Hepatocyte (in vitro differentiated cells): ENCODE results near the gene SLC8A1. TPM values are rescaled to one million over a fixed set of nuclear protein-coding genes. Genes with fewer than 3 reads are reported as not detected.

Experiments
- DNase-seq: peaks from one replicate; pipeline ENCODE4 v3.0.0-alpha.2; 2016; ENCODE audit warnings: low spot score
- H2AFZ ChIP-seq: fragments of 200-600 bp; sonication (generic); 2 replicates; pipeline ENCODE4 v1.6.0; 2016; ENCODE audit warnings: antibody characterized with exemption, mild to moderate bottlenecking
- H3K27ac ChIP-seq: fragments of 200-600 bp; sonication (generic); 2 replicates; pipeline ENCODE4 v1.5.1; 2016; ENCODE audit warnings: mild to moderate bottlenecking
- H3K27me3 ChIP-seq: fragments of 200-600 bp; sonication (generic); 2 replicates; pipeline ENCODE4 v1.6.1; 2016
- H3K36me3 ChIP-seq: fragments of 200-600 bp; sonication (generic); replicated peaks from 2 replicates; pipeline ENCODE4 v1.5.1; 2016; ENCODE audit warnings: low read depth; ENCODE audit not compliant: insufficient read depth
- H3K4me1 ChIP-seq: fragments of 200-600 bp; sonication (generic); 2 replicates; pipeline ENCODE4 v1.5.1; 2016; ENCODE audit warnings: mild to moderate bottlenecking, moderate library complexity; ENCODE audit not compliant: insufficient read depth
- H3K4me2 ChIP-seq: fragments of 200-600 bp; sonication (generic); 2 replicates; pipeline ENCODE4 v1.6.0; 2016
- H3K4me3 ChIP-seq: fragments of 200-600 bp; sonication (generic); 2 replicates; pipeline ENCODE4 v1.5.1; 2016; ENCODE audit warnings: mild to moderate bottlenecking
- H3K79me2 ChIP-seq: fragments of 200-600 bp; sonication (generic); 2 replicates; pipeline ENCODE4 v1.6.0; 2017; ENCODE audit warnings: mild to moderate bottlenecking
- H3K9me2 ChIP-seq: fragments of 200-600 bp; sonication (generic); replicated peaks from 2 replicates; pipeline ENCODE4 v1.6.0; 2017; ENCODE audit warnings: mild to moderate bottlenecking; ENCODE audit not compliant: insufficient read depth
- H3K9me3 ChIP-seq: fragments of 200-600 bp; sonication (generic); 2 replicates; pipeline ENCODE4 v1.5.1; 2016; ENCODE audit warnings: low read depth, mild to moderate bottlenecking
- H4K20me1 ChIP-seq: fragments of 200-600 bp; sonication (generic); 2 replicates; pipeline ENCODE4 v1.6.0; 2016; ENCODE audit warnings: mild to moderate bottlenecking; ENCODE audit not compliant: insufficient read depth, poor library complexity, severe bottlenecking
- EZH2 ChIP-seq: fragments of 200-600 bp; sonication (generic); IDR thresholded peaks from 2 replicates; pipeline ENCODE4 v1.6.1; 2016; ENCODE audit warnings: antibody characterized with exemption, mild to moderate bottlenecking, borderline replicate concordance
- EZH2phosphoT487 ChIP-seq: fragments of 200-600 bp; sonication (generic); IDR thresholded peaks from one replicate; pipeline ENCODE4 v1.6.1; 2018; ENCODE audit warnings: antibody characterized with exemption, mild to moderate bottlenecking, low read depth, moderate library complexity; ENCODE audit not compliant: unreplicated experiment, severe bottlenecking
- WGBS: methylation state at CpG from one replicate; pipeline ENCODE4 v1.1.6; 2016; ENCODE audit warnings: low lambda C conversion rate; ENCODE audit errors: missing lambda C conversion rate; 5-methylcytosine and 5-hydroxymethylcytosine counted together
- polyA plus RNA-seq: library from polyadenylated mRNA; unstranded; fragments of >200 nt; fragmentation: Nextera tagmentation; extraction: Ambion mirVana; gene quantifications from 2 replicates; pipeline ENCODE4 v1.2.1, GENCODE V29; 2016
- total RNA-seq: library from RNA; depleted of rRNA; stranded (reverse); fragments of >200 nt; gene quantifications from 2 replicates; pipeline ENCODE4 v1.2.3, GENCODE V29; 2014
- TF ChIP-seq, protein P1 (sequence below): fragments of 200-600 bp; sonication (generic); IDR thresholded peaks from 2 replicates; pipeline ENCODE4 v1.5.1; 2016; ENCODE audit warnings: antibody characterized with exemption, mild to moderate bottlenecking; ENCODE audit not compliant: poor library complexity

The SLC8A1 gene
- total and polyA plus RNA-seq, 2 experiments from 2014 or later, result 2.2 to 8.9 TPM

DNA sequence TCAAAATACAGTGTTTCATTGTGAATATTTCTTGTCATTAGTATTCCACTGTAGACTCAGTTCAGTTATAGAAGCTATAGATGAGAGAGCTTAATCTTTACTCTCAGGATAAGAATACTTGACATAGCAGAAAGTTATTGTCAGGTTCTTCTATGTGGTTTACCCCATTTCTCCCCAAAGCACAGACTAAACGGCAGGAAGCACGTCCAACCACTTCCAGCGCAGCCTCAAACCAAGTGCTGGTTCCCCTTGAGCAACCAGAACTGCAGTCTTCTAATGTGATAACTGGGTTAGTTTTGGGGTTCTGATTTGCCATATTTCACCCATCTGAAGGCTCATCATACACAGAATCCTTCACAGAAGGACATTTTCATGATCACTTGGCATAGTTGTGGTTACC is 324.7 kb downstream of the SLC8A1 start:
- 67% methylated on average over 3 of the region's 3 CpGs for WGBS
- no peak for DNase-seq
- no peaks in the 10 kb centered on the region for H3K27me3 ChIP-seq
- no peaks in the 10 kb centered on the region for H3K9me3 ChIP-seq
- no peaks in the 10 kb centered on the region for H3K36me3 ChIP-seq
- TF ChIP-seq, protein P1, sequence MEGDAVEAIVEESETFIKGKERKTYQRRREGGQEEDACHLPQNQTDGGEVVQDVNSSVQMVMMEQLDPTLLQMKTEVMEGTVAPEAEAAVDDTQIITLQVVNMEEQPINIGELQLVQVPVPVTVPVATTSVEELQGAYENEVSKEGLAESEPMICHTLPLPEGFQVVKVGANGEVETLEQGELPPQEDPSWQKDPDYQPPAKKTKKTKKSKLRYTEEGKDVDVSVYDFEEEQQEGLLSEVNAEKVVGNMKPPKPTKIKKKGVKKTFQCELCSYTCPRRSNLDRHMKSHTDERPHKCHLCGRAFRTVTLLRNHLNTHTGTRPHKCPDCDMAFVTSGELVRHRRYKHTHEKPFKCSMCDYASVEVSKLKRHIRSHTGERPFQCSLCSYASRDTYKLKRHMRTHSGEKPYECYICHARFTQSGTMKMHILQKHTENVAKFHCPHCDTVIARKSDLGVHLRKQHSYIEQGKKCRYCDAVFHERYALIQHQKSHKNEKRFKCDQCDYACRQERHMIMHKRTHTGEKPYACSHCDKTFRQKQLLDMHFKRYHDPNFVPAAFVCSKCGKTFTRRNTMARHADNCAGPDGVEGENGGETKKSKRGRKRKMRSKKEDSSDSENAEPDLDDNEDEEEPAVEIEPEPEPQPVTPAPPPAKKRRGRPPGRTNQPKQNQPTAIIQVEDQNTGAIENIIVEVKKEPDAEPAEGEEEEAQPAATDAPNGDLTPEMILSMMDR, result no peak
- TF ChIP-seq EZH2 (no peak), EZH2phosphoT487 (no peak)
- H2AFZ ChIP-seq, result no peak overlapping the region
- no peaks in the 10 kb centered on the region for H4K20me1 ChIP-seq
- no peaks in the 10 kb centered on the region for H3K4me1 ChIP-seq
- no peak overlapping the region for H3K27ac ChIP-seq
- no peaks in the 10 kb centered on the region for H3K79me2 ChIP-seq
- H3K9me2 ChIP-seq, result no peaks in the 10 kb centered on the region
- H3K4me2 ChIP-seq, result no peak overlapping the region
- H3K4me3 ChIP-seq, result no peak overlapping the region

- no peaks in the 10 kb centered on the region for H3K9me3 ChIP-seq
- H3K27me3 ChIP-seq, result no peaks in the 10 kb centered on the region
- H3K4me1 ChIP-seq, result no peaks in the 10 kb centered on the region
- no peak overlapping the region for H2AFZ ChIP-seq
- no peaks in the 10 kb centered on the region for H3K36me3 ChIP-seq
- no peak overlapping the region for H3K27ac ChIP-seq
- no peak overlapping the region for H3K4me2 ChIP-seq
- H3K9me2 ChIP-seq, result no peaks in the 10 kb centered on the region
- WGBS, result 86% methylated on average over 3 of the region's 3 CpGs
- H4K20me1 ChIP-seq, result no peaks in the 10 kb centered on the region
- no peak for DNase-seq
- TF ChIP-seq EZH2, result no peak
- no peaks in the 10 kb centered on the region for H3K79me2 ChIP-seq
- H3K4me3 ChIP-seq, result no peak overlapping the region
These were observed 325.9 kb downstream of the SLC8A1 start for GRCh38 chr2:40126006-40126405.

DNA sequence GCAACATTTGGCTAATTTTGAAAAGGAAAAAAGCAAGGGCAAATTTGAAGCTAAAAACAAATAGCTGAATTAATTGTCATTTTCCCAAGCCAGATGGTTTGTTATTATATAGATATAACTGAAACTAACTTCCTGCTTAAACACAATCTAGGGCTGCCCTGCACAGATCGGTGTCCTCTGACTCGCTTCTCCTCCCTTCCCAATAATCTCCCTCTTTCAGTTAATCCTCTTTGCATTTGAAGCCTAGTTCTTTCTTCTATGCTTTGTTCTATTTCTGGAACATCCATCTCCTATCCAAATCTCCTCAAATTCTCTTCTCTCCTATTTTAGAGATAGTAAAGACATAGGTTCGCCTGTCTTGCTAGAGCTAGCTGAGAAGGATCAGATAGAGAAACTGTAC is 328.1 kb downstream of the SLC8A1 start:
- no peaks in the 10 kb centered on the region for H3K27me3 ChIP-seq
- H3K36me3 ChIP-seq, result no peaks in the 10 kb centered on the region
- H4K20me1 ChIP-seq, result no peaks in the 10 kb centered on the region
- H3K9me3 ChIP-seq, result no peaks in the 10 kb centered on the region
- no peak overlapping the region for H2AFZ ChIP-seq
- H3K4me2 ChIP-seq, result no peak overlapping the region
- no peaks in the 10 kb centered on the region for H3K4me1 ChIP-seq
- no peak for DNase-seq
- no peak for TF ChIP-seq EZH2phosphoT487
- TF ChIP-seq EZH2, result no peak
- TF ChIP-seq, protein P1, result no peak
- H3K4me3 ChIP-seq, result no peak overlapping the region
- WGBS, result 66% methylated on average over 3 of the region's 3 CpGs
- no peak overlapping the region for H3K27ac ChIP-seq
- H3K79me2 ChIP-seq, result no peaks in the 10 kb centered on the region
- no peaks in the 10 kb centered on the region for H3K9me2 ChIP-seq

- Histone ChIP-seq H3K36me3 (no peaks in the 10 kb centered on the region), H3K4me2 (no peak overlapping the region), H3K79me2 (no peaks in the 10 kb centered on the region), H2AFZ (no peak overlapping the region), H3K4me1 (no peaks in the 10 kb centered on the region), H3K27me3 (no peaks in the 10 kb centered on the region), H4K20me1 (no peaks in the 10 kb centered on the region), H3K9me2 (no peaks in the 10 kb centered on the region), H3K4me3 (no peak overlapping the region), H3K9me3 (no peaks in the 10 kb centered on the region), H3K27ac (no peak overlapping the region)
- no peak for DNase-seq
- TF ChIP-seq EZH2, result no peak
- TF ChIP-seq, protein P1, result no peak
- WGBS, result 96% methylated on average over 1 of the region's 1 CpG
These were observed 328.6 kb downstream of the SLC8A1 start for GRCh38 chr2:40123326-40123725.
